Activated CD4-positive, alpha-beta memory T cell treated with anti-CD3 and anti-CD28 coated beads for 36 hours (primary cell): ENCODE measurements around the gene TTC28. TPM values are rescaled to one million over a fixed set of nuclear protein-coding genes. Genes with fewer than 3 reads are reported as not detected.

ENCODE experiments used
- CTCF ChIA-PET: fragments of 350-600 bp; sonication (Branson Sonifier 250); formaldehyde crosslinking; loops from one replicate; lab custom pipeline; 2021; ENCODE audit warnings: antibody characterized with exemption, inconsistent platforms; lab: Charles Lee
- POLR2A ChIA-PET: fragments of 350-600 bp; sonication (Branson Sonifier 250); formaldehyde crosslinking; loops from one replicate; lab custom pipeline; 2021; ENCODE audit warnings: antibody characterized with exemption; lab: Charles Lee
- DNase-seq: peaks from one replicate; pipeline ENCODE4 v3.0.0-alpha.2; 2020
- H3K27ac Mint-ChIP-seq: one replicate; pipeline ENCODE4 v1.8.0; 2021; ENCODE audit warnings: mixed read lengths
- H3K27me3 Mint-ChIP-seq: one replicate; pipeline ENCODE4 v1.8.0; 2021; ENCODE audit warnings: mixed read lengths
- H3K36me3 Mint-ChIP-seq: one replicate; pipeline ENCODE4 v1.8.0; 2021; ENCODE audit warnings: mixed read lengths
- H3K4me1 Mint-ChIP-seq: one replicate; pipeline ENCODE4 v1.8.0; 2021; ENCODE audit warnings: low read depth, mixed read lengths
- H3K4me3 Mint-ChIP-seq: one replicate; pipeline ENCODE4 v1.8.0; 2021; ENCODE audit warnings: mild to moderate bottlenecking, mixed read lengths
- H3K9me3 Mint-ChIP-seq: one replicate; pipeline ENCODE4 v1.8.0; 2021; ENCODE audit warnings: mixed read lengths
- intact Hi-C: fragments of 100-400 bp; cut with micrococcal nuclease; formaldehyde crosslinking; loops from one replicate; pipeline ENCODE4 v1.15.1; 2023
- total RNA-seq, 2 experiments: library from RNA; stranded (reverse); gene quantifications; one replicate each; pipeline ENCODE4 v1.2.3, GENCODE V29; 2021

Gene TTC28
- total RNA-seq, 2 experiments from 2014 or later: 0.59 to 0.80 TPM

- DNase-seq: no peak
- CTCF ChIA-PET: interaction anchor here (0.8 to 2.3 kb wide), 2 partner anchors 128 to 196 kb away, joined by 3 to 7 read pairs; no protein-coding TSS in a partner anchor
- POLR2A ChIA-PET: no interaction called here
- intact Hi-C loops: no loop called here
- no peaks in the 10 kb centered on the region for H3K4me1 Mint-ChIP-seq
- no peak overlapping the region for H3K4me3 Mint-ChIP-seq
- no peaks in the 10 kb centered on the region for H3K36me3 Mint-ChIP-seq
- H3K27me3 Mint-ChIP-seq: no peaks in the 10 kb centered on the region
- H3K9me3 Mint-ChIP-seq: no peaks in the 10 kb centered on the region
- no peak overlapping the region for H3K27ac Mint-ChIP-seq
Observed at GRCh38 chr22:28014211-28015045, 665.2 kb downstream of the TTC28 start.

- intact Hi-C loops: no loop called here
- H3K27ac Mint-ChIP-seq: no peak overlapping the region
- H3K4me1 Mint-ChIP-seq: no peaks in the 10 kb centered on the region
- ChIA-PET CTCF (interaction anchor here (2.3 kb wide), 1 partner anchor 127 kb away, joined by 7 read pairs; no protein-coding TSS in a partner anchor), POLR2A (no interaction called here)
- DNase-seq: no peak
- no peaks in the 10 kb centered on the region for H3K36me3 Mint-ChIP-seq
- H3K9me3 Mint-ChIP-seq: no peaks in the 10 kb centered on the region
- H3K4me3 Mint-ChIP-seq: no peak overlapping the region
- no peaks in the 10 kb centered on the region for H3K27me3 Mint-ChIP-seq
Observed at GRCh38 chr22:28013611-28014010, 666.0 kb downstream of the TTC28 start.

- H3K27me3 Mint-ChIP-seq: no peaks in the 10 kb centered on the region
- DNase-seq: no peak
- ChIA-PET POLR2A (no interaction called here), CTCF (interaction anchor here (0.7 kb wide), 1 partner anchor 10 kb away, joined by 3 read pairs; no protein-coding TSS in a partner anchor)
- no peak overlapping the region for H3K4me3 Mint-ChIP-seq
- no peaks in the 10 kb centered on the region for H3K9me3 Mint-ChIP-seq
- intact Hi-C loops: no loop called here
- H3K27ac Mint-ChIP-seq: no peak overlapping the region
- H3K4me1 Mint-ChIP-seq: no peaks in the 10 kb centered on the region
- no peaks in the 10 kb centered on the region for H3K36me3 Mint-ChIP-seq
Observed at GRCh38 chr22:28012832-28013460, 666.7 kb downstream of the TTC28 start.

- Mint-ChIP-seq H3K4me3 (no peak overlapping the region), H3K9me3 (no peaks in the 10 kb centered on the region), H3K27me3 (no peaks in the 10 kb centered on the region), H3K27ac (no peak overlapping the region), H3K4me1 (no peaks in the 10 kb centered on the region), H3K36me3 (no peaks in the 10 kb centered on the region)
- peak; percentile 84 for DNase-seq
- intact Hi-C loops: loop anchor here (1.0 kb wide), 1 partner anchor 123 kb away; no protein-coding TSS in a partner anchor
- POLR2A ChIA-PET: no interaction called here
- CTCF ChIA-PET: interaction anchor here (0.6 to 3.3 kb wide), 9 partner anchors 10 to 1337 kb away, joined by 3 to 52 read pairs (median 3); no protein-coding TSS in a partner anchor
Observed at GRCh38 chr22:28009272-28009827, 670.3 kb downstream of the TTC28 start.

- Mint-ChIP-seq H3K27ac (no peak overlapping the region), H3K4me3 (no peak overlapping the region), H3K27me3 (no peaks in the 10 kb centered on the region), H3K4me1 (no peaks in the 10 kb centered on the region), H3K36me3 (no peaks in the 10 kb centered on the region), H3K9me3 (no peaks in the 10 kb centered on the region)
- POLR2A ChIA-PET: no interaction called here
- intact Hi-C loops: loop anchor here (1.0 kb wide), 1 partner anchor 122 kb away; no protein-coding TSS in a partner anchor
- DNase-seq: no peak
- CTCF ChIA-PET: interaction anchor here (0.6 to 3.3 kb wide), 12 partner anchors 11 to 145 kb away, joined by 3 to 52 read pairs (median 4); no protein-coding TSS in a partner anchor
Observed at GRCh38 chr22:28008649-28009048, 671.0 kb downstream of the TTC28 start.

- no peak overlapping the region for H3K4me3 Mint-ChIP-seq
- H3K27ac Mint-ChIP-seq: no peak overlapping the region
- no peaks in the 10 kb centered on the region for H3K36me3 Mint-ChIP-seq
- no peaks in the 10 kb centered on the region for H3K4me1 Mint-ChIP-seq
- H3K27me3 Mint-ChIP-seq: no peaks in the 10 kb centered on the region
- intact Hi-C loops: no loop called here
- ChIA-PET CTCF (interaction anchor here (0.6 to 1.5 kb wide), 6 partner anchors 35 to 128 kb away, joined by 3 to 5 read pairs (median 4); no protein-coding TSS in a partner anchor), POLR2A (no interaction called here)
- H3K9me3 Mint-ChIP-seq: no peaks in the 10 kb centered on the region
- DNase-seq: no peak
Observed at GRCh38 chr22:28008056-28008455, 671.6 kb downstream of the TTC28 start.

- no peak overlapping the region for H3K4me3 Mint-ChIP-seq
- no peaks in the 10 kb centered on the region for H3K4me1 Mint-ChIP-seq
- ChIA-PET CTCF (interaction anchor here (1.9 kb wide), 1 partner anchor 13 kb away, joined by 6 read pairs; no protein-coding TSS in a partner anchor), POLR2A (no interaction called here)
- intact Hi-C loops: no loop called here
- H3K27me3 Mint-ChIP-seq: no peaks in the 10 kb centered on the region
- H3K36me3 Mint-ChIP-seq: no peaks in the 10 kb centered on the region
- H3K9me3 Mint-ChIP-seq: no peaks in the 10 kb centered on the region
- DNase-seq: no peak
- H3K27ac Mint-ChIP-seq: no peak overlapping the region
Observed at GRCh38 chr22:28006271-28006670, 673.4 kb downstream of the TTC28 start.

GRCh38 chr22:28005513-28005912, 674.1 kb downstream of the TTC28 start:
- intact Hi-C loops: no loop called here
- DNase-seq: no peak
- no peak overlapping the region for H3K27ac Mint-ChIP-seq
- H3K9me3 Mint-ChIP-seq: no peaks in the 10 kb centered on the region
- ChIA-PET CTCF (no interaction called here), POLR2A (no interaction called here)
- H3K4me3 Mint-ChIP-seq: no peak overlapping the region
- no peaks in the 10 kb centered on the region for H3K36me3 Mint-ChIP-seq
- no peaks in the 10 kb centered on the region for H3K4me1 Mint-ChIP-seq
- no peaks in the 10 kb centered on the region for H3K27me3 Mint-ChIP-seq

GRCh38 chr22:28004021-28004420, 675.6 kb downstream of the TTC28 start:
- Mint-ChIP-seq H3K27ac (no peak overlapping the region), H3K4me3 (no peak overlapping the region), H3K36me3 (no peaks in the 10 kb centered on the region), H3K9me3 (no peaks in the 10 kb centered on the region), H3K4me1 (no peaks in the 10 kb centered on the region), H3K27me3 (no peaks in the 10 kb centered on the region)
- intact Hi-C loops: no loop called here
- POLR2A ChIA-PET: no interaction called here
- CTCF ChIA-PET: interaction anchor here (0.6 to 1.0 kb wide), 3 partner anchors 117 to 1238 kb away, joined by 3 read pairs; no protein-coding TSS in a partner anchor
- no peak for DNase-seq

- ChIA-PET CTCF (interaction anchor here (0.7 to 1.3 kb wide), 5 partner anchors 82 to 122 kb away, joined by 3 to 4 read pairs (median 3); no protein-coding TSS in a partner anchor), POLR2A (no interaction called here)
- H3K9me3 Mint-ChIP-seq: no peaks in the 10 kb centered on the region
- DNase-seq: no peak
- H3K27me3 Mint-ChIP-seq: no peaks in the 10 kb centered on the region
- no peaks in the 10 kb centered on the region for H3K4me1 Mint-ChIP-seq
- H3K36me3 Mint-ChIP-seq: no peaks in the 10 kb centered on the region
- no peak overlapping the region for H3K4me3 Mint-ChIP-seq
- intact Hi-C loops: no loop called here
- no peak overlapping the region for H3K27ac Mint-ChIP-seq
Observed at GRCh38 chr22:28002863-28003565, 676.6 kb downstream of the TTC28 start.

- H3K36me3 Mint-ChIP-seq: no peaks in the 10 kb centered on the region
- H3K27ac Mint-ChIP-seq: no peak overlapping the region
- H3K4me3 Mint-ChIP-seq: no peak overlapping the region
- ChIA-PET POLR2A (no interaction called here), CTCF (interaction anchor here (0.7 to 1.3 kb wide), 4 partner anchors 82 to 119 kb away, joined by 3 to 4 read pairs (median 3); no protein-coding TSS in a partner anchor)
- H3K27me3 Mint-ChIP-seq: no peaks in the 10 kb centered on the region
- no peak for DNase-seq
- H3K4me1 Mint-ChIP-seq: no peaks in the 10 kb centered on the region
- no peaks in the 10 kb centered on the region for H3K9me3 Mint-ChIP-seq
- intact Hi-C loops: no loop called here
Observed at GRCh38 chr22:28002181-28002700, 677.4 kb downstream of the TTC28 start.
